HG03039 (cell line): ENCODE results near the gene ERVH48-1.
A peak's percentile ranks its signal among the peaks of the same experiment; 100 is the strongest.
"Not testable (repeated sequence)": the region's sequence is repeated elsewhere in the genome, so short reads cannot be mapped to it uniquely, and the experiment has no call there.

ENCODE experiments used
- ATAC-seq: cut with Tn5 transposase; IDR thresholded peaks from one replicate; pipeline ENCODE4 v1.9.1; 2021; ENCODE audit warnings: mild to moderate bottlenecking, moderate library complexity; ENCODE audit not compliant: unreplicated experiment

Gene ERVH48-1

GRCh38 chr21:42908484-42908883, 16.9 kb downstream of the ERVH48-1 start:
- not testable (repeated sequence) for ATAC-seq

DNA sequence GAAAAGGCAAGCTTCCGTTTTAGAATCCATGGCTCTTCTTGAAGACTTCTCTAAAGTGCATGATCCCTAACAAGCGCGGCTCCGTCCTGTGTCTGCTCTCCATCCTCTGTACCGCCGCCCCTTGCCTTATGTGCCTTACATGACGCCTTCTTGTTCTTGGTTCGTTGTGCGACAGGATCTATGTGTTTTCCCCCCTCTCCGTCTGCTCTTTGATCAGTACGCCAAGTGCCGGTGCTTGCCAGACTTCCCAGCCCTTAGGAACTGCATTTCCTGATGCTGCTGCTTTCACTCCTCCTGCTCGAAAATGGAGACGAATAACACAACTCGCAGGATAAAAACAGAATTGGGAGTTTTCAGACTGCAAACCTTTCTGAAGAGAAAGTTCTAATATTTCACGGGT, 19.2 kb downstream of the ERVH48-1 start:
- no peak for ATAC-seq

- no peak for ATAC-seq
Observed at GRCh38 chr21:42905195-42905594, 20.2 kb downstream of the ERVH48-1 start.

GRCh38 chr21:42903817-42904216, 21.6 kb downstream of the ERVH48-1 start:
- no peak for ATAC-seq

DNA sequence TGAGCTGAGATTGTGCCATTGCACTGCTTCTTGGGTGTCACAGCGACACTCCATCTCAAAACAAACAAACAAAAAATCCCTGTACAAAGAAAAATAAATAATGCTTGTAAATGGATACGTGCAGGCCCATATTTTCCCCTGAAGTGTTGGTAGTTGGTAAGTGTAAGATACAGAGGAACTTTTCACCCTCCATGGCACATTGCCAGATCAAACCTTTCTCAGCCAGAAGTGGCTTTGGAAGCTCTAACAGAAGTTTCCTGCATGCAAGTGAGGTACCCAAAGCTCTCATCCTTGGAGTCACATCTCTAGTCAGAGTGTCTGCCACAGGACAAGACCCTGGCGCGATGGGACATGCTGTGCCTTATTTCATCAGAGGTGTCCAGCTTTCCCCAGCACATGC, 25.0 kb downstream of the ERVH48-1 start:
- ATAC-seq: no peak

DNA sequence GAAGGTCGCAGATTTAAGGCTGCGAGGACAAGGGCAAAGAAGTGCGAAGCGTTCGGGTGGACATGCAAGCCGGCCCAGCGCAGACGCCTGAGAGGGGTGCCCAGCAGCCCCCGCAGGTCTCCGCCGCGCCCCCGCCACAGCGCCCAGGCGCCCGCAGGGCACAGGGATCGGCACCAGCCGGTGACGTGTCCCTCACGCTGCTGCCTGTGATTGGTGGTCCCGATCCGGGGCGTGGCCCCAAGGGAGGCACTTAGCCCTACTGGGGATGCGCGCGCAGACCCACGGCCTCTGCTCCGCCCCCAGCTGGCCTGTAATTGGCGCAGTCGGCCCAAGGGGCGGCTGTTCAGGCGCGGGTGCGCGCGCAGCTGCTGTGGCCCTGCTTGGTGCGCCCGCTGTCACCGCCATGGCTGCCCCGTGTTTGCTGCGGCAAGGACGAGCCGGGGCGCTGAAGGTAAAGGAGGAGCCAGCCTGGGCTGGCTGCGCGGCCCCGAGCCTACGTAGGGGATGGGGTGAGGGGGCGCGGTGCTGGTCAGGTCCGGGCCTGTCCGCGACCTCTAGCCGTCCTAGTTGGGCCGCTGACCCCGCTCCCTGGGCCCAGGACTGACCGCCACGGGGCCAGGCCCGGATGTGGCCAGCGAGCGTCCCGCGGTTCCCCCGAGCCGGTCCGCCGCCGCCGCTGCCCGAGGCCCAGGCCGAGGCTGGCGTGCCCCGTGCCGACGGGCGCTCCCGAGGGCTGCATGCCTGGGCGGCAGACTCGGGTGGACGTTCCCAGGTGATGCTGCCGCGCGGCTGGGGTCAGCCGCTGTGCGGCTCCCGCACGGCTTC, 32.3 kb downstream of the ERVH48-1 start, which contains the start of gene NDUFV3:
Gene NDUFV3, plus strand, starts transcription at position 379 of the 825 bp plus-strand sequence. Its CDS starts 25 bp downstream, at position 404.
- ATAC-seq: peak; percentile 85

- ATAC-seq: no peak
Observed at GRCh38 chr21:42892582-42892930, 32.9 kb downstream of the ERVH48-1 start.

- no peak for ATAC-seq
Observed at GRCh38 chr21:42887326-42887725, 38.1 kb downstream of the ERVH48-1 start.

DNA sequence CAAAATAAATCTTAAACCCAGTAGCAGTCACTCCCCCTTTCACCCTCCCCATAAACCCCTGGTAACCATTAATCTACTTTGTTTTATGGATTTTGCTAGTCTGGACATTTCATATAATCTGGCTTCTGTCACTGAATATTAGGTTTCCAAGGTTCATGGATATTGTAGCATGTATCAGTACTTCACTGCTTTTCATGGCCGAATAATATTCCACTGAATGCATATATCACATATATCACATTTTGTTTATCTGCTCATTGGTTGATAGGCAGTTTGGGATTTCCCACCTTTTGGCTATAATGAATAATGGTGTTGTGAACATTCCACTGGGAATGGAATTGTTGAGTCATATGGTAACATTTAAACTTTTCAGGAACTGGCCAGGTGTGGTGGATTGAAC, 41.5 kb downstream of the ERVH48-1 start:
- no peak for ATAC-seq

- no peak for ATAC-seq
Observed at GRCh38 chr21:42880352-42880751, 45.1 kb downstream of the ERVH48-1 start.

DNA sequence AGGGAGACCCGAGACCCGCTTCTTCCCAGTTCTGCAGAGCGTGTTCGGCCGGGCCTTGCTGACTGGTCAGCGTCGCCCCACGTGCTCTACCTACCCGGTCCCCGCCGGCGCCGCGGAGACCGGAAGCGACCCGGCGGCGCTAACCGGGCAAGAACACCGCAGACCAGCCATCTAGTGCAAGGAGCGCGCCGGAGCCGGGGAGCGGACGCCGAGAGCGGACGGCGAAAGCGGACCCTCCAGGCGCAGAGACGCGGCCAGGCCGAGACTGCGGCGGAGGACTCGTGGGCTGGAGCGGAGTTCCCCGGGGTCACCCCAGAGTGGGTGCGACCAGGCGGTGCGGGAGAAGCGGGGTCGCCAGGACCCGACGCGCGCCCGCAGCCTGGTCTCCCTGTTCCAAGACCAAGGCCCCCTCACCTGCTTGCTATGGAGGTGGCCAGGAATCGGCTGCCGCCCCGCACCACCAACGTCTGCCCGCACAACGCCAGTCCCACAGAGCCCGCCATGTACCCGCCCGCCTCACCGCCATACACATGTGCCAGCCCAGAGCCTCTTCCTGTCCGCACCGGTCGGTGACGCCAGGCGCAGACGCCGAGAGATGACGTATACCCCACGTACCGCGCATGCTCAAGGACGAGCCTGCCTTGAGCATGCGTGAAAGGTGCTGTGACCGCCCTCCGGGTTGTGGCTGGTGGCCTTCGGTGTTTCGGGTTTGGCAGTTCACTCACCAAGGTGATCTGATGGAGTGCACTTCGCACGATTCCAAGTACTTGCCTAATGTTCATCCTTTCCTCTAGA, 46.2 kb downstream of the ERVH48-1 start, which contains the start of gene WDR4:
Gene WDR4, minus strand, starts transcription at position 547 of the 795 bp plus-strand sequence. Its CDS starts 44 bp downstream, at position 503.
- peak; percentile 92 for ATAC-seq

DNA sequence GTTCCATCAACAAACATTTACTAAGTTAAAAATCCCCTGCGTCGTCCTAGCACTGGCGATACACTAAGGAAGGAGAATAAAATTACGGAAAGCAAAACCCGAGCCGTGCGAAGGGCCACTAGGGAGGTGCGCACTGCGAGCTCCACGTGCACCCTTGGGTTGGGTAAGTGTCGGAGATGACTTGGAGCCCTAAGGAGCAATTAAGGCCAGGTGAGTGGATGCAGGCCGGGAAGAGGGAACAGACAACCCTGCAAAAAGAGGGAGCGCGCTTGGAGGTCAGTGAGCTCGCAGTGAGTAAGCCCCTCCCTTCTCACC, 46.8 kb downstream of the ERVH48-1 start:
- ATAC-seq: no peak

DNA sequence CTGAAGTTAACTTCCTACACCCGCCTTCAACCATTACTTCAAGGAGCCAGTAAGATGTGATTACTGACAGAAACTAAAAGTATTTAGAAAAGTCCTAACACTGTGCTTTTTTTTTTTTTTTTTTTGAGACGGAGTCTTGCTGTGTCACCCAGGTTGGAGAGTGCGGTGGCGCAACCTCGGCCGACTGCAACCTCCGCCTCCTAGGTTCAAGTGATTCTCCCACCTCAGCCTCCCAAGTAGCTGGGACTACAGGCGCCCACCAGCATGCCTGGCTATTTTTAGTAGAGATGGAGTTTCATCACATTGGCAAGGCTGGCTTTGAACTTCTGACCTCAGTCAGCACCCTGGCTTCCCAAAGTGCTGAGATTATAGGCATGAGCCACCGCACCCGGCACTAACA, 49.6 kb downstream of the ERVH48-1 start:
- ATAC-seq: not testable (repeated sequence)

GRCh38 chr21:42873096-42873495, 52.3 kb downstream of the ERVH48-1 start:
- ATAC-seq: no peak

GRCh38 chr21:42868196-42868595, 57.2 kb downstream of the ERVH48-1 start:
- ATAC-seq: no peak
